ENCODE measurements around the gene LRP1B. TPM values are rescaled to one million over a fixed set of nuclear protein-coding genes. Genes with fewer than 3 reads are reported as not detected.
A peak's percentile ranks its signal among the peaks of the same experiment; 100 is the strongest.

The LRP1B gene
- total RNA-seq, 1 donor from 2014 or later = 71.4 TPM

DNA sequence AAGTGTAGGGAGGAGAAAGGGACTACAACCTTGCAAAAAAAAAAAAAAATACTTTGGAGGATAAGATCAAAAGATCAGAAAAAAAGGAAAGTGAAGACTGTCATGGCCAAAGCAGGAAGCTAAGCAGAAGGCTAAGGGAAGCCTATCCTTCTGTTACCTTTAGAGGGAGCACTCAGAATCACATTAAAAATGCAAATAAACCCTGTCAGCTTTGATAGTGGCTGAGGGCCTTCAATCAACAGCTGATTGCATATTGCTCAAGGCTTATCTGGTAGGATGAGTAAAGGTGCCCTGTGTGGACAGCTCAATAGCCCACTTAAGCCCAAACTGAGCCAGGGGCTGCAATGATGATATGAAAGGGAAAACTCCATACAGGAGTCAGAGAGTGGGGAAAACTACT, 1021.2 kb downstream of the LRP1B start:
- DNase-seq = no peak

DNA sequence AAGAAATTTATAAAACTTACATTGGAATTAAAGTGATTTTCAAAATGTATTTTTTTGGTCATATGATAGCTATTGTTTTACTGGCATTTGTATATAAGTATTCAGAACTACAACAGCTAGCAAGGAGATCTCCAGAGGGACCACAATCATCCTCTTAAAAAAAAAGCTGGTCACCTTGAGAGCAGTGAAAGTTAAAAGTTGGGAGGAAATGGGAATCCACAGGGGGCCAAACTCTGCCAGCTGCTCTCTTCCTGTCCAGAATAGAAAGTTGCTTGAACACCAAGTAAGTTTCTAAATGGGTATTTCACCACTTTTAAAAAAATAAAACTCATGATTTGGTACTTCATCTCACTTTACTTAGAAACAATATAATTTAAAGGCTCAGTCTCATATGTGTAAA, 1025.1 kb downstream of the LRP1B start:
- DNase-seq = no peak

DNA sequence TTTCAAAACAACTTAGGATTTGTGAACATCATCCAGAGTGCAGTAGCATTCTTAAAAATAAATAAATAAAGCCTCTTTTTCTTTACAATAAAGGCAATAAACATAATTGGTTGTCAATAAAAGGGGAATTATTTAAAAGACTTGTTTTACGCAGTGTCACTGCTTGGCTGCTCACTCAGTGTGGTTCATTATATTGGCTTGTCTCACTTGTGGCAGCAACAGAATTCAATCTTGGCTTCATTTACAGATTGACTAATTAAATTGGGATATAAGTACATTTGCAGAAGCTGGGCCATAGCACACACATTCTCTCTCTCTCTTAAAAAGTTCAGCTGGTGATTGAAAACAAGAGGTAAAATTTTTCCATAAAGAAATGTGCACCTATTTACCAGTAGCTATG, 1027.6 kb downstream of the LRP1B start:
- DNase-seq = no peak

DNA sequence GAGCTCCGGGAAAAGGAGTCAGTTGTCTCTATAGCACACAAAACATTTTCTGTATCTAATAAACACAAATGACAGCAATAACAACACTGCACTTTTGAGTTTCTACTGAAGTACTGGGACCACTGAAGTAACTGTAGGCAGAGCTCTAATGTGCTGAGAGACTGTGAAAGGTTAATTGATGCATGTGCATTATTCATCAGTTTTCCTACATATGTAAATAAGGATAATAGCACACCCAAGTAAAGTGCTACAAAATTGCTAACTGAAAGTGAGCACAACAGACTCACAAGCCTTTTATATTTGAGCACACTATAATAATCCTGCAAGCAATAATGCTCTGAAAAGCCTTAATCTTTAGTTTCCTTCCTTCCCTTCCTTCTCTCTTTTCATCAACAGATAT, 1051.6 kb downstream of the LRP1B start:
- DNase-seq = no peak

DNA sequence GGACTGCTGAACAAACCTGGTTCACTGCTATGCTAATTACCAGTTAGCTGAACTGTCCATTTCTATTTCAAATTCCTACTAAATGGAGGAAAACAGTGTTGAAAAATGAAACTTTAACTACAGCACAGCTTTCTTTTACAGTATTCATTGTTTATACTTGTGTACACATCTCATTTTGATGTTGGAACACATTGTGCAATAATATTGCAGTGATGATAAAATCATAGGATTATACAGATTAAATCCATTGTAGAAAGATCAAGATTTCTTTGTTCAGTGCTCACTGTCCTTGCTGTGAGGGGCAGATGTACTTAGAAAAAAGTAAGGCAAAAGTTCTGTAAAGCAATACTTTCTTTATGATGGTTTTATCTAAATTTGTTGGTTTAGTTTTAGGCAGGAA, 1055.1 kb downstream of the LRP1B start:
- no peak for DNase-seq

DNA sequence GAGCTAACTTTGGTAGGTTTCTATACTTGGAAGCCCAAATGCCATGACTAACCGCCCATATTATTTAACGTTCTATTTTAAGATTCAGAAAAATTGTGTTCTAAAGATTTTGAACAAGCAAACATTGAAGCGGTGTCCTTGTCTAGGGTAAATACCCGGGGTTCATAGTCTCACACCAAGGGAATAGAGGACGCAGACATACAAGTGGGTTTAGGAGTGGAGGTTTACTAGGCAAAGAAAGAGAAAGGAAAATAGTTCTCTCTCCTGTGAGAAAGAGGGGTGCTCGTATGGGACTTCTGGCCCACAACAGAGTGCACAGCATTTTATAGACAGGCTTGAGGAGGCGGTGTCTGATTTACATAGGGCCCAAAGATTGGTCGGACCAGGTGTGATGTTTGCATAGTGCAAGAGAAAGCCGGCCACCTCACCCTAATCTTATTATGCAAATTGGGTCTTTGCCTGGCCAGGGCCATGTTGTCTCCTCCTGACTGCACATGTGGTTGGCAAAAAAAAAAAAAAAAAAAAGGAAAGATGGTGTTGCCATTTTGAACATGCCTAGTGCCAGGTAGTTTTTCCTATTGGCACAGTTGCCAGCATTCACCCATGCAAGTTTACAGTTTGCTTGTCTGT, 1062.6 kb downstream of the LRP1B start:
- DNase-seq = no peak

DNA sequence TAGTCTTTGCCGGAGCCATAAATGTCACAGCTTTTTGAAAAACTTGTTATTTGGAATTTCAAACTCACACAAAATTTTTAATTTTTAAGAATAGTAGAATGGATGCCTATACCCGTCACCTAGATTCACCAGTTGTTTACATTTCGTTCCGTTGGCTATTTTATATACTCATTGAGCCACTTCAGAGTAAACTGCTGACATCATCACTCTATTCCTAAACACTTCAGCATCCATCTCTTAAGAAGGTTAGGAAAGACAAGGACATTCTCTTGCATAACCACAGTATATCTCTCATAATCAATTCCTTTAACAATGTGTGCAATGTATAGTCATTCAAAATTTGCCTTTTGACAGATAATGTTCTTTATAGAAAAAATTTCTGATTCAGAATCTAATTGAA, 1065.8 kb downstream of the LRP1B start:
- no peak for DNase-seq

DNA sequence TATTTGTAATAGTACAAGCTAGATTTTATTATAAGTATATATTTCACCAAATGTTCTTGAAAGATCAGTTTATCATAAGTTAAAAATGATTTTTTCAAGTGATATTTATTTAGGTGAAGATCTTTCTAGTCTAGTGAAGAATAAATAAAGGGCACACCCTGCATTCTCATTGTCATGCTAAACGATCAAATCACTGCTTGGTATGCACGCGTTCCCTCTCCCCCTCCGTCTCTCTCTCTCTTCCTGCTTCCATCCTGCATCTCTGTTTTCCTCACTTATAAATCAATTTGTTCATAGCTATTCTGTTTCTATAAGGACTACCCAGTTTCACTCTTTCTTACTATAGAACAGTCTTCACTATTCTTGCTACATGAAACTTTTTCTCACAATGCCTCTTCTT, 1067.4 kb downstream of the LRP1B start:
- no peak for DNase-seq

DNA sequence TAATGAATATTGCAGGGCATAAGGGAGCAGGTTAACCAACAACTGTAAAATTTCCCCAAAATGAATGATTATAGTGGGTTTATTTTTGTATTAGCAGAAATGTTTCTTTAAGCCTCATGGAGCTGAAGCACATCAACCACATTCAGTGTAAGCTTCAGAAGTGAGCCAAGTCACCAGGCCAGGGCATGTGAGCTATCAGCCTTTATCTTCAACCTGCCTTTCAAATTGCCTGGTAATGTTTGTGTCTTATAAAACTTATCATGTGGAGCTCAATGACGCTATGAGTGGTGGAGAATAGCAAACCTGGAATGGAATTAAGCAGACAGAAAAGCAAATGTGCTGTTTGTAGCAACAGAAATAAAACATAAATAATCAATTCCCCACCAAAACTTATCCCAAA, 1068.4 kb downstream of the LRP1B start:
- no peak for DNase-seq

DNA sequence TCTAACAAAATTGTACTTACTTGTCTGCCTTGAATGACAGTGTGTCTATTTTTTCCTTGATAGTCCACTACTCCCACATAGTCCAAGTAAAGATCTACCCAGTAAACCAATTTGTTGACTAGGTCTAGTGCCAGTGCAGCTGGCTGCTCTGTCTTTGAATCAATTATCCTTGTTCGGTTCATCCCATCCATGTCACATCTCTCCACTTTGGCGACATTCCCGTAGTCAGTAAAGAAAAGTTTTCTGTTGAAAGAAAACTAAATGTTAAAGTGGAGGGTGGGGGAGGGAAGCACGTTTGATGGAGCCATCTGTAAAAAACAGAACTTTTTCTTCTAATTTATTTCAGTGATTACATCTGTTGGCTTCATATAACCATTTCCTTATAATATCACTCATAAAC, 1068.8 kb downstream of the LRP1B start:
- no peak for DNase-seq

DNA sequence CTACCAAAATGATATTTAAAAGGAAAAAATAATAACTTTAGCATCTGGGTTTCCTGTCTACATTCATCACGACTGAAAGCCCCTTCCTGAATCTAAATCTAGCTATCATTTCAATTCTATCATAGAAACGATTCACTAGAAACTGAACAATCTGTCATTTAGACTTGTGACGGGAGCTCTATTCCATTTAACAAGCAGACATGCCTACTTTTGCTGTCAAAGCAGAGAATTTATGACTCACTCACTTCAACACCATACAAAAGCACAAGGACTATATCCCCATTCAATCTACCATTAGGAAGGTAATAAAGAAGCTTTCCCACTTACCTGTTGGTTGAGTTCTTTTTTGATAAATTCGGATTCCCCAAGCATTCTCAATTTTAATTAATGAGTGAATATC, 1072.3 kb downstream of the LRP1B start:
- no peak for DNase-seq

DNA sequence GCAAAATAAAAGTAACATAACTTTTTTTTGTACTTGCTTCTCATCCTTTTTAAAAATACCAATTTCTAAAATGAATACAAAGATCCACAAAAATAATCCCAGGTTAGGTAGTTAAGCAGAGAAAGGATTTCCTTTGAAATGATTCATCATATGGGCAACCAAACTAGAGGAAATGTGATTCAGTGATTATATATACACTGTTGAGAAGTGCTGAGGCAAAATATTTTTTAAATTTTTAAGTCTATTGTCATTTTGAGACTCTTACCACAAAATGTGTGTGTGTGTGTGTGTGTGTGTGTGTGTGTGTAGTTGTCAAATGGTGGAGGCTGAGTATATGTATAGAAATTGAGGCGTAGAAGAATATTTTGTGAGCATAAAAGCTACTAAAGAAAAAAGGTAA, 1075.3 kb downstream of the LRP1B start:
- no peak for DNase-seq

DNA sequence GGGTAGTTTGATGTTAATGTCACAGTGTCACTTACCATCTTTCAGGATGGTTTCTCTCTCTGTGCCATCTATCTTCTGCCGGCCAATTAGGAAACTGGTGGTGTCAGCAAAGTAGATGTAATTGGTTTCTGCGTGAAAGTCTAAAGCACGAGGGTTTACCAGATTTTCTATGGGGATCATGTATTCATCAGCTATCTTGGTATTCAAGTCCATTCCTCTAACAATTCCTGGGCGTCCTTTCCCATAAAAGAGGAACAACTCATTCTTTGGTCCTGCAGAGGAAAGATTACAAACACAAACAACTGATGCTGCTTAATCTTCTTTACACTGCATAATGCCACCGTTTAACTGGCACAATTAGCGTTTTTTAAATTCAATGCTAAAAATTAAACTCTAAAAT, 1081.9 kb downstream of the LRP1B start:
- no peak for DNase-seq

DNA sequence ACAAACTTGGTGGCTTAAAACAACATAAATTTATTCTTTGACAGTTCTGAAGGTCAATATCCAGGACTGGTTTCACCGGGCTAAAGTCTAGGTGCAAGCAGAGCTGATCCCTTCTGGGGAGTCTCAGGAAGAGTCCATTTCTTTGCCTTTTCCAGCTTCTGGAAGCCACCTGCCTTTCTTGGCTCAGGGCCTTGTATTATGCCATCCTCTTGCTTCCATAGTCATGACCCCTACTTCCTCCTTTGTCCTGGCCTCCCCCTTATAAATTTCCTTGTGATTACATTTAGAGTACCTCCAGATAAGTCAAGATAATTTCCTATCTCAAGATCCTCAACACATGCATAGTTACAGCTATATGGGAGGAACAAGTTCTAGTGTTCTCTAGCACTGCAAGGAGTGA, 1089.5 kb downstream of the LRP1B start:
- DNase-seq = no peak

DNA sequence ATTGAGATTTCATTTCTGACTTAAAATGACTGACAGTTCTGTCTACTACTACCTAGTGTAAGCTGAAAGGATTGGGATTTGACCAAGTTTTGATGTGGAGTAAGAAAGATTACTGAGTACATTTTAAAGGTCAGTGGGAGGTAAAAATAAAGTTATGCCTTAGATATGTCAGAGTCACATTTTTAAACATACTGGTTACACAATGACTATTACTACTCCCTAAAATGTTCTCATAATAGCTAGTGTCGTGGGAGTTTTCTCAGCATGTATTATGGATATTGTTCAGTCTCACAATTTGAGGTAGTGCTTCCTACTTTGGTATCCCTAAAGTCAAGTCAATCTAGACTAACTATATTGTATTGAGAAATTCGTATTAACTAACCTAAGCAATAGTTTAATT, 1092.5 kb downstream of the LRP1B start:
- DNase-seq = no peak

DNA sequence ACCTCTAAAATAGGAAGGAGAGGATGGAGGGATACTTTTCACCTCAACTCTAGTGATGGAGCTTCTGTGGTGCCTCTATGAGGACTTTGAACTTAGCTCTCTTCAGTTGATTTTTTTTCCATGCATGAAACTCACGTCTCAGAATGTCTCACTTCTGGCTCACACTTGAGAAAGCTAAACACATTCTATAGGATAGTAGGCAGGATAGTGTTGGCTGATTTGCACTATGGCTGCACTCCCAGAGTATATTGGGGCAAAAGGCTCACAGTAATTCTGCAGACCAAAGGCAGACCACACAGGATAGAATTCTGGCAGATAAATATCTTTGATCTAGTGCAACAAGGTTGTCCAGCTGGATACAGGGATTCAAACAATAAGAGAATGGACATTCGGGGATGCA, 1093.5 kb downstream of the LRP1B start:
- DNase-seq = no peak

DNA sequence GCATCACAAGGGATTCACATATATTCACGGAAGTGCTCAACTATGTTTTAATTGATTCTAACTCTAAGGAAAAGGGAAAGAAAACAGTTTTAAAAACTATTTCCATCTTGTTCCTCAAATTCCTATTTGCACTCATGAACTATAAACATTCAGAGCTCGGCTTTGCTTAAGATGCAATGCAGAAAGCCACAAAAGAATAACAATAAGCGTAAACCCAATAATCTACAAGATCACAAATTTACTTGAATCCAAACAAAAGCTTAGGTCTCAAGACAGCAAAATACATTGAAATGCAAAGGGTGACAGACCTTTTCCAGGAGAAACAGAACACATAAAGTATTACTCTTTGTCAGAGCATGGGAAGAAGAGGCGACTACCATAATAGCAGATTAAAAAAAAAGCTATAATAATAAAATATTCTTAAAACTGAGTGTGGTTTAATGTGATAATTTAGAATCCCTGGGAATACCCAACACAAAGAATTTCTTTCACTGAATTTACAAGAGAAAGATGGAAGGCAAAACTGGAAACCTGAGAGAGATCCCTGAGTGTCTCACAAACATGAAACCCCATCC, 1094.9 kb downstream of the LRP1B start:
- no peak for DNase-seq

DNA sequence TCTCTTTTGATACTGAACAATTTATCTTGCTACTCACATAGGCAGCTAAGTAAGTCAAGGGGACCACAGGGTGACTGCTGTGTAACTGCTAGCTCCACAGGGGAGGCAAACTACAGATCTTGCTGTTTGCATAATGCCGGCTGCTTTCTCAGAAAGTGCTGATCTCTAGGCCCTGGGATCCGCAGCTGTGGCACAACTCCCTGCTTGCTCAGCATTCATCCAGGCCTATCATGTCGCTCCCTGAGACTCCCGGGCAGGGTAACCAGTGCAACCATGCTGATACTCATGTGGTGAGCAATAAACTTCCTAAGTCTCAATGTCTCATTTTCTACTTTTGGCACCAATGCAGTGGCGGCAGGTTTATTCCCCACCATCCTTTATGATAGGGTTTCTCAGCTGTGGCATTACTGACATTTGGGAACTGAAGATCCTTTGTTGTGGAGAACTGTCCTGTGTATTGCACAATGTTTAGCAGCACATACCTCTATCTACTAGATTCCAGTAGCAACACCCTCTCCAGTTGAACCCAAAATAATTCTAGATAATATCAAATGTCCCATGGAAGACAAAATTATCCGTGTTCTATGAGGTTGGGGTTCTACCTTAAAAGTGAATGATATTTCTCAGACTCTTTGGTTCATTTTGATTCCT, 1101.3 kb downstream of the LRP1B start:
- DNase-seq = no peak

DNA sequence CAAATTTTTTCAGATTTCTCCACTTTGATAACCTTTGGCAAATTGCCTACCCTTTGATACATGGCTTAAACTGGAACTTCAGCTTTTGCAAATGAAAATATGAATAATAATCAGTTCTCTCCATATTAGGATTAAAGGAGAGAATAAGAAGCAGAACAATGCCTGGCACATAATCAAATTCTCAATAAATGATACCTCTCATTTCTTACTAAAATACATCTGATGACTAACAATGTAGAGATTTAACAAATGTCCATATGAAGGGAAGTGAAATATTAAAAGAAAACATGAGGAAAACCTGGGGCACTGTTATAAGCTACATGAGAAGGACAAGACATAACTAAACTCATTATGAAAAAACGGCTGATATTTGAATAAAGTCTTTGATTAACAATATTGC, 1103.6 kb downstream of the LRP1B start:
- no peak for DNase-seq

DNA sequence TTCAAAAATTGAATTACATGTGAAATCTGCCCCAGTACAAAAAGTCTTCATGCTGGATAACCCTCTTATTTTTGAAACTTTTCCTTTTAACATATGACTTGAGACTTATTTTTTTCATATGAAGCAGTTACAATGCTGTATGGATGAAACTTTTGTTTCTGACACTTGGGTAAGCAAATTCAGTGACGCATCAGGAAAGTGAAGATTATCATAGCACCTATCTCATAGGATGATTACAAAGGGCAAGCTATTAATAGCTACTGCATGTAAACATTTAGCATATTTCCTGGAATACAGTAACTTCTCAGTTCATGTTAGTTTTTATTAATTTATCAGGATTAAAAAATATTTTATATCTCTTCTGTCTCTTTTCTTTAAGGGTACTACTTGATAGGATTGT, 1109.2 kb downstream of the LRP1B start:
- DNase-seq = no peak

DNA sequence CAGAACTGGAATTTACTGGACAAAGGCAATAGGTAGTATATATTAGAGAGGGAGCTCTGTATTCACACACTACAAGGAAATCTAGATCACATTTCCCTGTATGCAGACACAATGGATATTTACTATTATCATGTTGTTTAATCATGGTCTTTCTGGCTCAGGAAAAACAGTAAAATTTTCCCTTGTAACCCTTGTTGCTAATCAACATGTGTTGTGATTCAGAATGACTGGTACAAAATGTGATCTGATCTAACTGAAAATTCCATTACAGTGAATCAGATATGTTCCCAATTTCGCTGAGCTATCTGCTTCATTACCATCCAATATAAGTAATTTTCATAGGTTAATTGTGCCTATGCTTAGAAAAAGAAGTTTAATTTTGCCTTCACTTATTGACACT, 1109.7 kb downstream of the LRP1B start:
- DNase-seq = no peak

DNA sequence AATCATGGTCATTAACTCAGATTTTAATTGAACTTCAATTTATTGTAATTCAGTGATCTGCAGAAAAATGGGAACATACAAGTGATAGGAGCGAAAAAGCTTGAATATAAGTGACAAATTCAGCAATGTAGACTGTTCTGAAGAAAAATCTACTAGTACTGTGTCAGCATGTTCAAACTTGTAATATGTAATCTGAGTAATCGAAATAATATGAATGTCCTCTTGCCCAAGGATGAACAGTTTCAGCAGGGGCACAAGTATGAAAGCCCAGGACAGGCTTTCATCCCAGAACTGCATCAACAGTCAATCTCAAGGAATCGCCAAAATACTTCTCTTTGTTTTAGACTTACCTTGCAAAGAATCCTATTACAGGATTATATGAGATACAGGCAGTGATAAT, 1110.5 kb downstream of the LRP1B start:
- DNase-seq = no peak

DNA sequence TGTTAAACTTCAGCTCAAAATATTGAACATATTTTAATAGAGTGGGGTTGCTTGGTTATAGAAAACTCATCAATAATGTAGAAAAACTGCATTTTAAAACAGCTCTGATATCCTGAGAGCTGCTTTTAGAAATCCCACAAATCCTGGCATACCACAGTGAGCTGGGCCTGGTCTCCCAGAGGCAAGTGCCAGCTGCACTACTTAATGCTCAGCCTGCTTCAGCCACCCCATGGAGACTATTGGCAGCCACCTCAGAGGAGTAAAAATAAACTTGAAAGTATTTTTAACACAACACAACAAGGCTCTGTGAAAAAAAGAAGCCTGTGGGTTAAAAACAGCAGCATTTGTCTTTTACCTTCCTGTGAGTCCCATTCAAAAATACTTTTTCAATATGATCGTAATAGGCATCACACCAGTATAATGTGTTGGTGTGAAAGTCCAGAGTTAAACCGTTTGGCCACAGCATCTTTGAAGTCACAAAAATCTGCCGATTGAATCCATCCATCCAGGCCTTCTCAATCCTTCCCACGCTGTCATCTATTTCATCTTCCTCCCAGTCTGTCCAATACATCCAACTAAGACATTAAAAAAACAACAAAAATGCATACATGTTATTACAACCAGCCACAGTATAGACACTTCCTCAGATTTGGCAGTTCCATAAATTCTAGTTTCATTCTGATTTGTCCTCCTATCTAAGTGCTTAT, 1115.3 kb downstream of the LRP1B start:
- DNase-seq = peak; percentile 28

Data from occipital lobe (tissue), 2 donors.